ENCODE data around the gene C11orf97. TPM values are rescaled to one million over a fixed set of nuclear protein-coding genes. Genes with fewer than 3 reads are reported as not detected.

C11orf97 gene
- total RNA-seq, 1 donor from 2014 or later = not detected

- H3K4me1 Mint-ChIP-seq = no peaks in the 10 kb centered on the region
- TF ChIP-seq, protein P1, sequence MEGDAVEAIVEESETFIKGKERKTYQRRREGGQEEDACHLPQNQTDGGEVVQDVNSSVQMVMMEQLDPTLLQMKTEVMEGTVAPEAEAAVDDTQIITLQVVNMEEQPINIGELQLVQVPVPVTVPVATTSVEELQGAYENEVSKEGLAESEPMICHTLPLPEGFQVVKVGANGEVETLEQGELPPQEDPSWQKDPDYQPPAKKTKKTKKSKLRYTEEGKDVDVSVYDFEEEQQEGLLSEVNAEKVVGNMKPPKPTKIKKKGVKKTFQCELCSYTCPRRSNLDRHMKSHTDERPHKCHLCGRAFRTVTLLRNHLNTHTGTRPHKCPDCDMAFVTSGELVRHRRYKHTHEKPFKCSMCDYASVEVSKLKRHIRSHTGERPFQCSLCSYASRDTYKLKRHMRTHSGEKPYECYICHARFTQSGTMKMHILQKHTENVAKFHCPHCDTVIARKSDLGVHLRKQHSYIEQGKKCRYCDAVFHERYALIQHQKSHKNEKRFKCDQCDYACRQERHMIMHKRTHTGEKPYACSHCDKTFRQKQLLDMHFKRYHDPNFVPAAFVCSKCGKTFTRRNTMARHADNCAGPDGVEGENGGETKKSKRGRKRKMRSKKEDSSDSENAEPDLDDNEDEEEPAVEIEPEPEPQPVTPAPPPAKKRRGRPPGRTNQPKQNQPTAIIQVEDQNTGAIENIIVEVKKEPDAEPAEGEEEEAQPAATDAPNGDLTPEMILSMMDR (IDR thresholded peaks at IDR 0.05) = no peak
- H3K4me3 Mint-ChIP-seq = no peak overlapping the region
- H3K36me3 Mint-ChIP-seq (ENCODE audit: low read depth) = no peaks in the 10 kb centered on the region
- intact Hi-C loops (cut with micrococcal nuclease) = no loop called here
- CTCF ChIA-PET = no interaction called here
- DNase-seq (no peak), ATAC-seq (ENCODE audit: low read depth) (no peak)
- H3K9me3 Mint-ChIP-seq = no peaks in the 10 kb centered on the region
- no peak overlapping the region for H3K27ac Mint-ChIP-seq
- POLR2A ChIA-PET = no interaction called here
- peaks cover 11% of the 10 kb centered on the region for H3K27me3 Mint-ChIP-seq
Observed at GRCh38 chr11:94574193-94574961, 62.1 kb downstream of the C11orf97 start.

DNA sequence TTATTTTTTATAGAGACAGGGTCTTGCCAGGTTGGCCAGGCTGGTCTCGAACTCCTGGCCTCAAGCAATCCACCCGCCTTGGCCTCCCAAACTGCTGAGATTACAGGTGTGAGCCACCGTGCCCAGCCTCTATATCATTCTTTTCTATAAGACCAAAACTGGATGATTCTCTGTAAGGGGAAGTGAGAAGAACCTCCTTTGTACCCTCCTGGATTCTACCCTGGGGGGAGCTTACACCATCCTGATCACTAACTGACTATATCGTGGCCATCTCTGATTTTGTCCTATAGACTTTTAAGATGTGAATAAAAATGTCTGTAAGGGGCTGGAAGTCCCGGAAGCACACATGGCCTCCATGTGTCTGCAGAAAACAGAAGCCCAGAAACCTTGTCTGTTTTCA is 64.0 kb downstream of the C11orf97 start:
- intact Hi-C loops (cut with micrococcal nuclease) = no loop called here
- no peak for DNase-seq
- TF ChIP-seq, protein P1 (IDR thresholded peaks at IDR 0.05) = no peak
- ChIA-PET CTCF (no interaction called here), POLR2A (no interaction called here)
- ATAC-seq (ENCODE audit: low read depth) = no peak
- Mint-ChIP-seq H3K9me3 (no peaks in the 10 kb centered on the region), H3K27me3 (peaks cover 11% of the 10 kb centered on the region), H3K36me3 (ENCODE audit: low read depth) (no peaks in the 10 kb centered on the region), H3K27ac (no peak overlapping the region), H3K4me3 (no peak overlapping the region), H3K4me1 (no peaks in the 10 kb centered on the region)

GRCh38 chr11:94577841-94578240 is 65.6 kb downstream of the C11orf97 start:
- intact Hi-C loops (cut with micrococcal nuclease) = no loop called here
- Mint-ChIP-seq H3K27me3 (peaks cover 11% of the 10 kb centered on the region), H3K27ac (no peak overlapping the region), H3K4me3 (no peak overlapping the region), H3K9me3 (no peaks in the 10 kb centered on the region), H3K4me1 (peaks cover 9% of the 10 kb centered on the region), H3K36me3 (ENCODE audit: low read depth) (no peaks in the 10 kb centered on the region)
- TF ChIP-seq, protein P1 (IDR thresholded peaks at IDR 0.05) = no peak
- CTCF ChIA-PET = no interaction called here
- no peak for DNase-seq
- POLR2A ChIA-PET = no interaction called here
- no peak for ATAC-seq (ENCODE audit: low read depth)

Other genes starting within 250 kb of the C11orf97 start
- gene IZUMO1R, start 207.9 kb upstream of the C11orf97 start, total RNA-seq = not detected in 2 replicates
- gene GPR83, start 111.0 kb upstream of the C11orf97 start, total RNA-seq = 0.16 and 0.17 TPM in 2 replicates
- 39.7 and 40.1 TPM in 2 replicates for gene MRE11, start 18.6 kb upstream of the C11orf97 start, total RNA-seq
- 39.5 and 46.5 TPM in 2 replicates for gene ANKRD49, start 18.5 kb upstream of the C11orf97 start, total RNA-seq
- 3.4 and 4.1 TPM in 2 replicates for gene FUT4, start 31.5 kb downstream of the C11orf97 start, total RNA-seq
- gene PIWIL4, start 54.9 kb downstream of the C11orf97 start, total RNA-seq = 0.62 and 1.1 TPM in 2 replicates